Adrenal gland (tissue), 12 donors: ENCODE results near the gene FXYD7. TPM values are rescaled to one million over a fixed set of nuclear protein-coding genes. Genes with fewer than 3 reads are reported as not detected.
A peak's percentile ranks its signal among the peaks of the same experiment; 100 is the strongest.

Experiments used
- DNase-seq, 7 donors: peaks; one replicate each; pipeline ENCODE4 v3.0.0-alpha.2; 2019 to 2020
- H3K27ac ChIP-seq, 5 donors: fragments of 200-600 bp; sonication (generic) in 4 of 5; 1 replicate in 3 of 5; 2 replicates in 2 of 5; pipeline versions ENCODE4 v1.5.1 to v1.8.0; 2016 to 2020; ENCODE audit warnings: mild to moderate bottlenecking in 1 of 5
- H3K27me3 ChIP-seq: fragments of 200-600 bp; 2 replicates; pipeline ENCODE4 v1.8.0; 2021
- H3K36me3 ChIP-seq, 2 donors: fragments of 200-600 bp; replicated peaks in 1 of 2; 1 replicate in 1 of 2; 2 replicates in 1 of 2; pipeline versions ENCODE4 v1.5.1 to v1.8.0; 2018 to 2022
- H3K4me1 ChIP-seq, 2 donors: fragments of 200-600 bp; replicated peaks in 1 of 2; 1 replicate in 1 of 2; 2 replicates in 1 of 2; pipeline versions ENCODE4 v1.5.1 to v1.8.0; 2018 to 2021
- H3K4me3 ChIP-seq, 4 donors: fragments of 200-600 bp; sonication (generic) in 3 of 4; one replicate each; pipeline ENCODE4 v1.5.1; 2016 to 2018
- H3K9me3 ChIP-seq, 3 donors: fragments of 200-600 bp; sonication (generic) in 1 of 3; replicated peaks in 1 of 3; 1 replicate in 2 of 3; 2 replicates in 1 of 3; pipeline versions ENCODE4 v1.5.1 to v1.8.0; 2016 to 2021
- POLR2A ChIP-seq, 2 donors: fragments of 450-650 bp; IDR thresholded peaks; one replicate each; pipeline ENCODE4 v1.6.1; 2017; ENCODE audit warnings: antibody characterized with exemption in 2 of 2, mild to moderate bottlenecking in 2 of 2, moderate library complexity in 1 of 2
- WGBS, 4 donors: extraction: QIAGEN DNeasy Blood & Tissue Kit in 2 of 4; methylation state at CpG; one replicate each; pipeline versions ENCODE4 v1.1.5 to v1.1.7; 2013 to 2017; 5-methylcytosine and 5-hydroxymethylcytosine counted together
- intact Hi-C, 2 donors: fragments of 100-400 bp; cut with DNase I; formaldehyde crosslinking; loops; one replicate each; pipeline versions ENCODE4 v1.14.1 to v1.15.0; 2022 to 2023
- polyA plus RNA-seq, 3 donors: library from polyadenylated mRNA; stranded (reverse); fragments of 200-250 nt in 2 of 3; fragments of 350-450 nt in 1 of 3; fragmentation: Illumina TruSeq in 1 of 3; extraction: RNeasy Lipid Tissue Mini Kit (QIAGEN cat#74804) in 1 of 3; gene quantifications; one replicate each; pipeline ENCODE4 v1.2.3, GENCODE V29; 2013 to 2014
- total RNA-seq, 9 donors: library from RNA; depleted of rRNA in 4 of 9; stranded (reverse); fragments of >200 nt in 4 of 9; fragments of 120-200 nt in 1 of 9; fragmentation: NEBNext Ultra II Directional in 1 of 9; extraction: Animal tissue kit (Norgen Biotek cat#: 25700) in 1 of 9; gene quantifications; one replicate each; pipeline versions ENCODE4 v1.1.0 to v1.2.4, GENCODE V29; 2013 to 2023
- TF ChIP-seq, protein P1 (sequence below), 6 experiments: fragments of 450-650 bp in 4 of 6; fragments of 200-600 bp in 2 of 6; sonication (generic) in 1 of 6; IDR thresholded peaks; 1 replicate in 5 of 6; 2 replicates in 1 of 6; pipeline versions ENCODE4 v1.5.1 to v1.8.0; 2016 to 2021; ENCODE audit warnings: antibody characterized with exemption in 6 of 6, mild to moderate bottlenecking in 2 of 6, moderate library complexity in 1 of 6
- donor health status: healthy with polysubstance abuse.
- donor health status: Bipolar disorder and iron deficiency.
- donor health status: DM: yes; HTN: yes; CAD: no.
- donor health status: DM: no; HTN: no; CAD: no.
- donor health status: DM: no; HTN: no; CAD: no.
- donor health status: DM: yes; HTN: yes; CAD: no.

Gene FXYD7
- total and polyA plus RNA-seq, 12 donors = 0.39 to 0.67 (median 0.64) TPM; not detected in 9

DNA sequence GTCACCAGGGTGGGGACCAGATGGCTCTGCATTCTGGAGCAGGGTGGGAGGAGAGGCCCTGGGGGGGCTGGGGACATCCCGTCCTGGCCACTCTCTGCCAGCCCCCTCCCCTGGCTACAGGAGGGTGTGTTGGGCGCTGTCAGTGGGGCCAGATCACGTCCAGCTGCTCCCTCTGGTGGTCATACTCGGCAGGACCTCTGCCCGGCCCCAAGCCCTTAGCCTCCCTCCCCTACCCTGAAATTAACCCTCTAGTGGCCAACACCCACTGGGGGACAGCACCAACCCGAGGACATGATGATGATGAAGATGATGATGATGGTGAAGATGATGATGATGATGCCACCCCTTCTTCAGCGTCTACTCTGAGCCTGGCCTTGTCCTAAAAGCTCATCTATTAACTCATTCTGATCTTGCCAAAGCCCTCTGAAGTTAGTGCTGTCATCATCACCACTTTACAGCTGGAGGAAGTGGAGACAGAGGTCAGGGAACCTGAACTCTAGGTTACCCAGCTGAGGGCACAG, 7.6 kb upstream of the FXYD7 start:
- Histone ChIP-seq H3K27ac (peak overlapping the region in 1 of 5 donors; percentile 62), H3K27me3 (no peaks in the 10 kb centered on the region), H3K4me3 (no peak overlapping the region), H3K36me3 (no peaks in the 10 kb centered on the region), H3K4me1 (no peaks in the 10 kb centered on the region), H3K9me3 (no peaks in the 10 kb centered on the region)
- intact Hi-C loops = loop anchor here in 1 of 2 donors (10.0 kb wide), 1 partner anchor 71 kb away; no protein-coding TSS in a partner anchor
- no peak for TF ChIP-seq POLR2A (IDR thresholded peaks at IDR 0.05)
- TF ChIP-seq, protein P1, sequence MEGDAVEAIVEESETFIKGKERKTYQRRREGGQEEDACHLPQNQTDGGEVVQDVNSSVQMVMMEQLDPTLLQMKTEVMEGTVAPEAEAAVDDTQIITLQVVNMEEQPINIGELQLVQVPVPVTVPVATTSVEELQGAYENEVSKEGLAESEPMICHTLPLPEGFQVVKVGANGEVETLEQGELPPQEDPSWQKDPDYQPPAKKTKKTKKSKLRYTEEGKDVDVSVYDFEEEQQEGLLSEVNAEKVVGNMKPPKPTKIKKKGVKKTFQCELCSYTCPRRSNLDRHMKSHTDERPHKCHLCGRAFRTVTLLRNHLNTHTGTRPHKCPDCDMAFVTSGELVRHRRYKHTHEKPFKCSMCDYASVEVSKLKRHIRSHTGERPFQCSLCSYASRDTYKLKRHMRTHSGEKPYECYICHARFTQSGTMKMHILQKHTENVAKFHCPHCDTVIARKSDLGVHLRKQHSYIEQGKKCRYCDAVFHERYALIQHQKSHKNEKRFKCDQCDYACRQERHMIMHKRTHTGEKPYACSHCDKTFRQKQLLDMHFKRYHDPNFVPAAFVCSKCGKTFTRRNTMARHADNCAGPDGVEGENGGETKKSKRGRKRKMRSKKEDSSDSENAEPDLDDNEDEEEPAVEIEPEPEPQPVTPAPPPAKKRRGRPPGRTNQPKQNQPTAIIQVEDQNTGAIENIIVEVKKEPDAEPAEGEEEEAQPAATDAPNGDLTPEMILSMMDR (IDR thresholded peaks at IDR 0.05) = peak; percentile 78 to 91 (median 82)
- DNase-seq = peak; percentile 54 to 84 (median 75)
- 0% methylated on average over 1 to 7 of the region's 7 CpGs for WGBS, 4 donors

DNA sequence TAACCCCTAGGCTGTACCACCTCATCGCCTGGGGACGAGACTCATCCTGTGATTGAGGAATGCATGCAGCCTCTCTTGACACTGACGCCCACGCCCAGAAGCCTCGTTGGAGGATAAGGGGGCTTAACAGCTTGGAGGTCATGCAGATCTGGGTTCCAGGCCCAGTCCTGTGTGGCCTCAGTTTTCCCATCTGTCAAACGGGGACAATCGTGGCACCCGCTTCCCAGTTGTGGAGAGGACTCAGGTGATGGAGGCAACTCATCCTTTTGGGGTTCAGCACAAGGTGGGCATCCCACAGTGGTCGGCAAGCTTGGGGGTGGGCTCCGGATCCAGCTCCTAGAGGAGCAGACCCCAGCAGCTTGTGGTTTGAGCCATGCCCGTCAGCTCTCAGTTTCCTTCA, 6.8 kb upstream of the FXYD7 start:
- no peak overlapping the region for H3K4me3 ChIP-seq
- TF ChIP-seq, protein P1 (IDR thresholded peaks at IDR 0.05) = no peak
- TF ChIP-seq POLR2A (IDR thresholded peaks at IDR 0.05) = no peak
- peak overlapping the region in 1 of 5 donors; percentile 17 for H3K27ac ChIP-seq
- H3K4me1 ChIP-seq = no peaks in the 10 kb centered on the region
- no peaks in the 10 kb centered on the region for H3K9me3 ChIP-seq
- DNase-seq = no peak
- H3K27me3 ChIP-seq = no peaks in the 10 kb centered on the region
- WGBS, 4 donors = 59 to 71% (median 64%) methylated on average over 4 to 11 of the region's 11 CpGs
- H3K36me3 ChIP-seq = no peaks in the 10 kb centered on the region
- intact Hi-C loops = loop anchor here in 1 of 2 donors (10.0 kb wide), 1 partner anchor 71 kb away; no protein-coding TSS in a partner anchor

DNA sequence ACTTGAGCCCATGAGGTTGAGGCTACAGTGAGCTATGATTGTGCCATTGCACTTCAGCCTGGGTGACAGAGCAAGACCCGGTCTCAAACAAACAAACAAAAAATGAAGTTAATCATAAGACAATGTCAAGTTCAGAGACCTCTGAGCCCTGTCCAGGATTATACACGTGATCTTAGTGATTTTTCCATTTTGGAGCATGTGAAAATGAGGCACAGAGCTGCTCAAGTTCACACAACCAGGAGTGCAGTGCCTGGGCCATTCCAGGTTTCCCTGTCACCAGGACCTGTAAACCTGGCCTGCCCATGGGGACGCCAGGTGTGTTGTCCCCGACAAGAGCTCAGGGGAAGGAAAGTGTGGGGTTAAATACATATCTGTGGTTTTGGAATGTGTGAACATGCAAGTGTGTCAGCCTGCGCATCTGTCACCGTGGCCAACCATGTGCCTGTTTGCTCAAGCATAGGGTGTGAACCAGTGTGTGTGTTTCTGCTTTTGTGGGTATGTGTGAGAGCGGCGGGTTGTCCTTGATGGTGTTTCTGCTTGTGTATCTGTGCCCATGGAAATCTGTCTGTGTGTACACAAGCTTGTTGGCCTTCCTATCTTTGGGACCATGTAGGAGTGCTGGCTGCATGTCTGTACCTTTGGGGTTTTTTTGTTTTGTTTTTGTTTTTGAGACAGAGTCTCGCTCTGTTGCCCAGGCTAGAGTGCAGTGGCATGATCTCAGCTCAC, 5.9 kb upstream of the FXYD7 start:
- Histone ChIP-seq H3K36me3 (no peaks in the 10 kb centered on the region), H3K4me3 (no peak overlapping the region), H3K27me3 (peaks cover under 1% of the 10 kb centered on the region), H3K4me1 (peaks cover 0 to 8% of the 10 kb centered on the region in 2 donors), H3K27ac (no peak overlapping the region), H3K9me3 (no peaks in the 10 kb centered on the region)
- intact Hi-C loops = loop anchor here in 1 of 2 donors (10.0 kb wide), 1 partner anchor 72 kb away; no protein-coding TSS in a partner anchor
- no peak for DNase-seq
- 61 to 71% (median 66%) methylated on average over 9 of the region's 9 CpGs for WGBS, 4 donors
- TF ChIP-seq, protein P1 (IDR thresholded peaks at IDR 0.05) = no peak
- no peak for TF ChIP-seq POLR2A (IDR thresholded peaks at IDR 0.05)

DNA sequence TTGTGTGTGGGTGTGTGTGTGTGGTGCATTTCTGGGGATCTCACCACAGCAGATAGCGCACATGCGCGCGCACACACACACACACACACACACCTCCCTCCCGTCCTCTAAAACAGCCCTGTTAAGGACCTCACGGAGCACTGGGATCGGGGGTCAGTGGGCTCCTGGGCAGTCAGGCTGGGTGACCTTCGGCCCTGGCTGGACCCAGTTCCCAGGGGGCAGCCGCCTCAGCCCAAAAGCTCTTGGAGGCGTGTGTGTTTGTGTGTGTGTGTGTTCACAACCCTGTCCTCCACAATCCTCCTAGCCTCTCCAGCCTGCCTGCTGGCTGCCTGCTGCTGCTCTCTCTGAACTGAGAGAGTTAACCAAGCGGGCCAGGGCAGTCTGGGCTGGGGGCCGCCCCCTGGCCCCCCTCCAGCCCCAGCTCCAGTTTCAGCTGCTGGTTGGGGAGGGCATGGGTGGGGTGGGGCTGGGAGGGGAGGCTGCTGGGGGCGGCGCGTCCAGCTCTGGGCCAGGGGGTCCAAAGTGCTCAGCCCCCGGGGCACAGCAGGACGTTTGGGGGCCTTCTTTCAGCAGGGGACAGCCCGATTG, 4.7 kb upstream of the FXYD7 start, which contains the start of gene FXYD1:
TSS of gene FXYD1 (plus strand) at position 520 of the 588 bp plus-strand sequence. CDS start 1,256 bp downstream, outside the sequence.
- DNase-seq = no peak
- 58 to 60% (median 59%) methylated on average over 13 to 18 of the region's 18 CpGs; no CpG with 5 or more reads in 1 of the 4 donors for WGBS, 4 donors
- Histone ChIP-seq H3K27me3 (peaks cover 4% of the 10 kb centered on the region), H3K36me3 (no peaks in the 10 kb centered on the region), H3K4me1 (peaks cover 0 to 15% of the 10 kb centered on the region in 2 donors), H3K9me3 (no peaks in the 10 kb centered on the region), H3K4me3 (peak within 1 kb of the TSS in 1 of 4 donors; percentile 10), H3K27ac (peak within 1 kb of the TSS in 3 of 5 donors; percentile 43 to 87 (median 70))
- TF ChIP-seq, protein P1 (IDR thresholded peaks at IDR 0.05) = no peak
- no peak for TF ChIP-seq POLR2A (IDR thresholded peaks at IDR 0.05)
- intact Hi-C loops = loop anchor here in 1 of 2 donors (10.0 kb wide), 1 partner anchor 74 kb away; no protein-coding TSS in a partner anchor
